ENCODE data around the gene ACTR3C. TPM values are rescaled to one million over a fixed set of nuclear protein-coding genes. Genes with fewer than 3 reads are reported as not detected.

Gene ACTR3C
- total and polyA plus RNA-seq, 2 experiments from 2014 or later: 1.5 to 3.5 TPM

GRCh38 chr7:150334108-150334507 is 10.8 kb upstream of the ACTR3C start:
- peaks cover 68% of the 10 kb centered on the region for H3K4me1 Mint-ChIP-seq
- H3K27ac Mint-ChIP-seq: no peak overlapping the region
- H3K4me3 Mint-ChIP-seq: no peak overlapping the region
- Histone ChIP-seq H3K4me1 (ENCODE audit: insufficient read depth) (peaks cover 37% of the 10 kb centered on the region), H3K79me2 (replicated peaks; ENCODE audit: insufficient read depth) (peaks cover 30% of the 10 kb centered on the region), H3K27me3 (ENCODE audit: insufficient read depth) (no peaks in the 10 kb centered on the region), H3K36me3 (ENCODE audit: insufficient read depth) (peaks cover 7% of the 10 kb centered on the region), H3K4me2 (no peak overlapping the region), H3K9me2 (ENCODE audit: insufficient read depth) (no peaks in the 10 kb centered on the region), H3K27ac (ENCODE audit: low read depth) (0 out of 2 replicates have a peak overlapping the region, but pooled peaks have one; percentile 39), H4K20me1 (replicated peaks; ENCODE audit: insufficient read depth) (no peaks in the 10 kb centered on the region), H3K4me3 (no peak overlapping the region), H2AFZ (no peak overlapping the region), H3F3A (replicated peaks; ENCODE audit: low read depth) (peaks cover 27% of the 10 kb centered on the region)
- peaks cover 20% of the 10 kb centered on the region for H3K27me3 Mint-ChIP-seq (ENCODE audit: insufficient read depth, low read depth, poor library complexity)
- DNase-seq (ENCODE audit: low spot score) (no peak), ATAC-seq (no peak)
- TF ChIP-seq REST (IDR thresholded peaks at IDR 0.05; ENCODE audit: unreplicated experiment): no peak
- no peak for TF ChIP-seq ZNF462 (CRISPR knock-in tag; IDR thresholded peaks at IDR 0.05)
- TF ChIP-seq ZNF331 (CRISPR knock-in tag; IDR thresholded peaks at IDR 0.05; ENCODE audit: low read depth): no peak
- TF ChIP-seq ZNF114 (CRISPR knock-in tag; IDR thresholded peaks at IDR 0.05): no peak
- no peak for TF ChIP-seq CTCF (conservative IDR thresholded peaks at IDR 0.05; ENCODE audit: low read depth in 2 of 2)
- no peak for TF ChIP-seq JUNB (IDR thresholded peaks at IDR 0.05; ENCODE audit: unreplicated experiment)
- no peak for TF ChIP-seq STAT1 (IDR thresholded peaks at IDR 0.05; ENCODE audit: unreplicated experiment)
- no peak for TF ChIP-seq POLR2AphosphoS5 (IDR thresholded peaks at IDR 0.05; ENCODE audit: low read depth)
- TF ChIP-seq CREB1 (CRISPR knock-in tag; IDR thresholded peaks at IDR 0.05; ENCODE audit: low read depth): no peak
- TF ChIP-seq EZH2 (IDR thresholded peaks at IDR 0.05; ENCODE audit: low read depth, unreplicated experiment): no peak
- no peak for TF ChIP-seq EZH2phosphoT487 (IDR thresholded peaks at IDR 0.05; ENCODE audit: unreplicated experiment)
- TF ChIP-seq NANOG (IDR thresholded peaks at IDR 0.05; ENCODE audit: borderline replicate concordance): no peak
- no peak for TF ChIP-seq ETS1 (IDR thresholded peaks at IDR 0.05)
- H3K36me3 Mint-ChIP-seq (ENCODE audit: low read depth): peaks cover 68% of the 10 kb centered on the region
- H3K9me3 Mint-ChIP-seq: no peaks in the 10 kb centered on the region; the same call in 2 of the 3 replicates
